ENCODE results near the gene ZNF532. TPM values are rescaled to one million over a fixed set of nuclear protein-coding genes. Genes with fewer than 3 reads are reported as not detected.

ZNF532 gene
- total RNA-seq, 1 donor from 2014 or later: 77.1 TPM

- H3K27me3 ChIP-seq: no peaks in the 10 kb centered on the region
- no peak for DNase-seq (ENCODE audit: extremely low spot score in 2 of 2)
- peaks cover 22% of the 10 kb centered on the region for H3K4me1 ChIP-seq
- no peaks in the 10 kb centered on the region for H3K9me3 ChIP-seq
- H3K27ac ChIP-seq: no peak overlapping the region
- TF ChIP-seq POLR2A (IDR thresholded peaks at IDR 0.05) (no peak), POLR2AphosphoS5 (IDR thresholded peaks at IDR 0.05; ENCODE audit: insufficient read depth in 1 of 2, low read depth in 1 of 2) (no peak), CTCF (IDR thresholded peaks at IDR 0.05) (no peak)
- intact Hi-C loops (cut with DNase I): no loop called here
- no peak overlapping the region for H3K4me3 ChIP-seq
- no peaks in the 10 kb centered on the region for H3K36me3 ChIP-seq
These were observed 43.3 kb downstream of the ZNF532 start for GRCh38 chr18:58908006-58908405.

GRCh38 chr18:58909521-58909920 is 44.8 kb downstream of the ZNF532 start:
- no peaks in the 10 kb centered on the region for H3K27me3 ChIP-seq
- intact Hi-C loops (cut with DNase I): no loop called here
- DNase-seq (ENCODE audit: extremely low spot score in 2 of 2): no peak
- H3K4me3 ChIP-seq: no peak overlapping the region
- no peaks in the 10 kb centered on the region for H3K9me3 ChIP-seq
- TF ChIP-seq CTCF (IDR thresholded peaks at IDR 0.05): no peak
- TF ChIP-seq POLR2A (IDR thresholded peaks at IDR 0.05): no peak
- TF ChIP-seq POLR2AphosphoS5 (IDR thresholded peaks at IDR 0.05; ENCODE audit: insufficient read depth in 1 of 2, low read depth in 1 of 2): no peak
- peaks cover 23% of the 10 kb centered on the region for H3K4me1 ChIP-seq
- no peak overlapping the region for H3K27ac ChIP-seq
- no peaks in the 10 kb centered on the region for H3K36me3 ChIP-seq

- H3K27ac ChIP-seq: peak overlapping the region; percentile 66
- TF ChIP-seq CTCF (IDR thresholded peaks at IDR 0.05): no peak
- TF ChIP-seq POLR2AphosphoS5 (IDR thresholded peaks at IDR 0.05; ENCODE audit: insufficient read depth in 1 of 2, low read depth in 1 of 2): no peak
- TF ChIP-seq POLR2A (IDR thresholded peaks at IDR 0.05): no peak
- H3K4me1 ChIP-seq: peaks cover 23% of the 10 kb centered on the region
- DNase-seq (ENCODE audit: extremely low spot score in 2 of 2): no peak
- H3K9me3 ChIP-seq: no peaks in the 10 kb centered on the region
- intact Hi-C loops (cut with DNase I): no loop called here
- no peaks in the 10 kb centered on the region for H3K36me3 ChIP-seq
- no peak overlapping the region for H3K4me3 ChIP-seq
- H3K27me3 ChIP-seq: no peaks in the 10 kb centered on the region
These were observed 46.6 kb downstream of the ZNF532 start for GRCh38 chr18:58911241-58911640.

- H3K27ac ChIP-seq: peak overlapping the region; percentile 66
- TF ChIP-seq CTCF (IDR thresholded peaks at IDR 0.05) (no peak), POLR2A (IDR thresholded peaks at IDR 0.05) (no peak), POLR2AphosphoS5 (IDR thresholded peaks at IDR 0.05; ENCODE audit: insufficient read depth in 1 of 2, low read depth in 1 of 2) (no peak)
- no peaks in the 10 kb centered on the region for H3K27me3 ChIP-seq
- intact Hi-C loops (cut with DNase I): no loop called here
- DNase-seq (ENCODE audit: extremely low spot score in 2 of 2): no peak
- no peak overlapping the region for H3K4me3 ChIP-seq
- peaks cover 0 to 4% of the 10 kb centered on the region in 2 donors for H3K36me3 ChIP-seq
- no peaks in the 10 kb centered on the region for H3K9me3 ChIP-seq
- H3K4me1 ChIP-seq: peaks cover 23% of the 10 kb centered on the region
These were observed 47.1 kb downstream of the ZNF532 start for GRCh38 chr18:58911766-58912165.

- no peak for TF ChIP-seq POLR2A (IDR thresholded peaks at IDR 0.05)
- no peak for TF ChIP-seq CTCF (IDR thresholded peaks at IDR 0.05)
- TF ChIP-seq POLR2AphosphoS5 (IDR thresholded peaks at IDR 0.05; ENCODE audit: insufficient read depth in 1 of 2, low read depth in 1 of 2): no peak
- no peak overlapping the region for H3K4me3 ChIP-seq
- H3K4me1 ChIP-seq: peaks cover 23% of the 10 kb centered on the region
- H3K27ac ChIP-seq: peak overlapping the region; percentile 62
- DNase-seq (ENCODE audit: extremely low spot score in 2 of 2): no peak
- H3K36me3 ChIP-seq: peaks cover 0 to 20% of the 10 kb centered on the region in 2 donors
- intact Hi-C loops (cut with DNase I): no loop called here
- H3K27me3 ChIP-seq: no peaks in the 10 kb centered on the region
- H3K9me3 ChIP-seq: no peaks in the 10 kb centered on the region
These were observed 50.5 kb downstream of the ZNF532 start for GRCh38 chr18:58915006-58915799.
